CD4-positive, CD25-positive, alpha-beta regulatory T cell (primary cell): Measurements from ENCODE around the gene CREB1. TPM values are rescaled to one million over a fixed set of nuclear protein-coding genes. Genes with fewer than 3 reads are reported as not detected.

Experiments
- ATAC-seq, 2 donors: fragments of 150-1000 bp; cut with Tn5 transposase; one replicate each; pipeline ENCODE4 v1.10.0; 2021; ENCODE audit warnings: low read depth in 2 of 2, moderate number of reproducible peaks in 2 of 2, moderate library complexity in 1 of 2
- DNase-seq, 3 donors: peaks; one replicate each; pipeline versions ENCODE4 v3.0.0 to v3.0.0-alpha.2; 2012 to 2022; ENCODE audit warnings: mixed read lengths in 1 of 3
- H3K27ac ChIP-seq: one replicate; pipeline ENCODE4 v1.7.0; 2013; ENCODE audit warnings: mild to moderate bottlenecking, low read length; ENCODE audit not compliant: insufficient read depth, poor library complexity, severe bottlenecking
- H3K27me3 ChIP-seq: one replicate; pipeline ENCODE4 v1.7.0; 2013; ENCODE audit warnings: low read length; ENCODE audit not compliant: control insufficient read depth, insufficient read depth
- H3K36me3 ChIP-seq: one replicate; pipeline ENCODE4 v1.7.0; 2013; ENCODE audit warnings: mild to moderate bottlenecking, low read length, moderate library complexity; ENCODE audit not compliant: control insufficient read depth, insufficient read depth
- H3K4me1 ChIP-seq: 2 replicates; pipeline ENCODE4 v1.7.0; 2013; ENCODE audit warnings: mild to moderate bottlenecking, low read length; ENCODE audit not compliant: insufficient read depth, control insufficient read depth, poor library complexity, severe bottlenecking
- H3K4me3 ChIP-seq: one replicate; pipeline ENCODE4 v1.7.0; 2013; ENCODE audit warnings: low read depth, mild to moderate bottlenecking, low read length, moderate library complexity
- H3K9me3 ChIP-seq, 2 experiments: 1 replicate in 1 of 2; 2 replicates in 1 of 2; pipeline ENCODE4 v1.7.0; 2013; ENCODE audit warnings: low read length in 2 of 2, mild to moderate bottlenecking in 1 of 2, moderate library complexity in 1 of 2; ENCODE audit not compliant: control insufficient read depth in 2 of 2
- H3K27ac Mint-ChIP-seq, 3 donors: one replicate each; pipeline ENCODE4 v1.8.0; 2020 to 2022; ENCODE audit warnings: mild to moderate bottlenecking in 3 of 3, mixed read lengths in 3 of 3, moderate library complexity in 2 of 3
- H3K27me3 Mint-ChIP-seq: one replicate; pipeline ENCODE4 v1.8.0; 2022; ENCODE audit warnings: mild to moderate bottlenecking, mixed read lengths
- H3K36me3 Mint-ChIP-seq: one replicate; pipeline ENCODE4 v1.8.0; 2020; ENCODE audit warnings: mixed read lengths
- H3K4me1 Mint-ChIP-seq, 4 donors: one replicate each; pipeline ENCODE4 v1.8.0; 2020 to 2022; ENCODE audit warnings: mixed read lengths in 4 of 4, mild to moderate bottlenecking in 1 of 4
- H3K4me3 Mint-ChIP-seq, 4 donors: one replicate each; pipeline ENCODE4 v1.8.0; 2020 to 2022; ENCODE audit warnings: mild to moderate bottlenecking in 4 of 4, mixed read lengths in 4 of 4, moderate library complexity in 3 of 4
- H3K9me3 Mint-ChIP-seq, 7 donors: one replicate each; pipeline ENCODE4 v1.8.0; 2020 to 2022; ENCODE audit warnings: mixed read lengths in 7 of 7, mild to moderate bottlenecking in 3 of 7, moderate library complexity in 2 of 7
- polyA plus RNA-seq, 4 donors: library from polyadenylated mRNA; unstranded; fragments of 300-500 nt; fragmentation: Illumina TruSeq; gene quantifications; one replicate each; pipeline ENCODE4 v1.2.3, GENCODE V29; 2021
- total RNA-seq: library from RNA; stranded (reverse); gene quantifications from one replicate; pipeline ENCODE4 v1.2.3, GENCODE V29; 2022

Gene CREB1
- total and polyA plus RNA-seq, 5 donors from 2014 or later: 69.0 to 124 (median 90.8) TPM

DNA sequence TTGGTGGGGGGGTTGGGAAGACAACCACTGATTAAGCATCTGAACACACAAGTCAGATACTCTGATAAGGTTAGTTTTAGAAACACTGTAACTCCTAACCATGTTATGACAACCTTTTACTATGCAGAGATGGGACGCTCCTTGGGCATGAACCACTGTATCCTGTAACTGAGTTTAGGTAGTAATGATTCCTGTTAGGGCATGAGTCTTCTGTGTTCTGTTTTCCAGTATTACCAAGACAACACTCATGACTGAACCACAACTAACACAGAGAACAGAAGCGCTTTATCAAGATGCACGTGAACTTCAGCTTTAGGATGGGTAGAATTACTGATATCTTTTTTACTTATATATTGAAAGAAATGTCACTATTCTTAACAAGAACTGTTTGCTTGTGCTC, 14.1 kb upstream of the CREB1 start:
- H3K36me3 ChIP-seq: no peaks in the 10 kb centered on the region
- no peak overlapping the region for H3K27ac ChIP-seq
- ATAC-seq: no peak
- no peak for DNase-seq
- peaks cover 4% of the 10 kb centered on the region for H3K36me3 Mint-ChIP-seq
- no peaks in the 10 kb centered on the region for H3K27me3 Mint-ChIP-seq
- H3K9me3 ChIP-seq: no peaks in the 10 kb centered on the region
- no peaks in the 10 kb centered on the region for H3K4me1 ChIP-seq
- no peak overlapping the region for H3K4me3 ChIP-seq
- no peak overlapping the region for H3K4me3 Mint-ChIP-seq
- H3K9me3 Mint-ChIP-seq: peaks cover 0 to 1% (median 0%) of the 10 kb centered on the region in 7 donors
- H3K27ac Mint-ChIP-seq: peak overlapping the region in 1 of 3 donors; percentile 70
- H3K27me3 ChIP-seq: no peaks in the 10 kb centered on the region
- H3K4me1 Mint-ChIP-seq: peaks cover 0 to 8% (median 4%) of the 10 kb centered on the region in 4 donors

- Mint-ChIP-seq H3K27ac (no peak overlapping the region), H3K4me1 (peaks cover 5 to 10% (median 9%) of the 10 kb centered on the region in 4 donors)
Observed at GRCh38 chr2:207516206-207516605, 13.6 kb upstream of the CREB1 start.

DNA sequence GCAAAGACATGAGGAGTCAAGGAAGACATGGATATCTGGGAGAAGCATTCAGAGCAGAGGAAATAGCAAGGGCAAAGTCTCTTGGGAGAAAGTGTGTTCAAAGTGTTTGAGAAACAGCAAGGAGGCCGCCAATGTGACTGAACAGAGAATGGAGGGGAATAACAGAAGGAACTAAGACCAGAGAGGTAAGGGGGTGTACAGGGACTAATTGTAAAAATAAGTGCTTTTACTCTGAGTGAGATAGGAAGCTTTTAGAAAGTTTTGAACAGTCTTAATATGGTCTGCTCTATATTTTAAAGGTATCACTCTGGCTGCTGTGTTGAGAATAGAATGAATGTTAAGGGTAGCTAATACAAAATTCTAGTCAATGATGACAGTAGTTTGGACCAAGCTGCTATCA, 6.8 kb upstream of the CREB1 start:
- Histone ChIP-seq H3K27me3 (no peaks in the 10 kb centered on the region), H3K36me3 (no peaks in the 10 kb centered on the region), H3K4me1 (peaks cover 25% of the 10 kb centered on the region), H3K9me3 (no peaks in the 10 kb centered on the region), H3K4me3 (no peak overlapping the region), H3K27ac (no peak overlapping the region)
- DNase-seq: no peak
- peaks cover 4% of the 10 kb centered on the region for H3K36me3 Mint-ChIP-seq
- H3K4me3 Mint-ChIP-seq: no peak overlapping the region
- peaks cover 0 to 1% (median 0%) of the 10 kb centered on the region in 7 donors for H3K9me3 Mint-ChIP-seq
- H3K27ac Mint-ChIP-seq: no peak overlapping the region
- peaks cover 26 to 54% (median 38%) of the 10 kb centered on the region in 4 donors for H3K4me1 Mint-ChIP-seq
- no peak for ATAC-seq
- H3K27me3 Mint-ChIP-seq: no peaks in the 10 kb centered on the region

More at GRCh38 chr2:207516206-207516605, 13.6 kb upstream of the CREB1 start:
- no peaks in the 10 kb centered on the region for H3K4me1 ChIP-seq
- Mint-ChIP-seq H3K9me3 (peaks cover 0 to 1% (median 0%) of the 10 kb centered on the region in 7 donors), H3K4me3 (no peak overlapping the region), H3K36me3 (peaks cover 4% of the 10 kb centered on the region), H3K27me3 (no peaks in the 10 kb centered on the region)
- H3K36me3 ChIP-seq: no peaks in the 10 kb centered on the region
- no peaks in the 10 kb centered on the region for H3K9me3 ChIP-seq
- ATAC-seq (no peak), DNase-seq (no peak)
- no peaks in the 10 kb centered on the region for H3K27me3 ChIP-seq
- H3K4me3 ChIP-seq: no peak overlapping the region
- no peak overlapping the region for H3K27ac ChIP-seq

- H3K27ac ChIP-seq: peak overlapping the region; percentile 100
- H3K4me3 ChIP-seq: peak overlapping the region; percentile 70
- peaks cover 34% of the 10 kb centered on the region for H3K4me1 ChIP-seq
- Mint-ChIP-seq H3K4me1 (peaks cover 30 to 61% (median 46%) of the 10 kb centered on the region in 4 donors), H3K36me3 (no peaks in the 10 kb centered on the region), H3K4me3 (peak overlapping the region; percentile 46 to 76 (median 72)), H3K27me3 (peaks cover 7% of the 10 kb centered on the region), H3K9me3 (peaks cover 0 to 2% (median 0%) of the 10 kb centered on the region in 7 donors), H3K27ac (peak overlapping the region; percentile 80 to 95 (median 89))
- no peaks in the 10 kb centered on the region for H3K9me3 ChIP-seq
- peak in 2 of 3 donors; percentile 30 to 73 for DNase-seq
- no peaks in the 10 kb centered on the region for H3K36me3 ChIP-seq
- ATAC-seq: no peak
- no peaks in the 10 kb centered on the region for H3K27me3 ChIP-seq
Observed at GRCh38 chr2:207525296-207525695, 4.5 kb upstream of the CREB1 start.

GRCh38 chr2:207528980-207529329, 807 bp upstream of the CREB1 start:
- Mint-ChIP-seq H3K36me3 (peaks cover 6% of the 10 kb centered on the region), H3K27ac (peak overlapping the region; percentile 97 to 100 (median 97)), H3K9me3 (peaks cover 0 to 2% (median 0%) of the 10 kb centered on the region in 7 donors), H3K4me3 (peak overlapping the region; percentile 90 to 98 (median 96)), H3K27me3 (peaks cover 11% of the 10 kb centered on the region), H3K4me1 (peaks cover 34 to 77% (median 55%) of the 10 kb centered on the region in 4 donors)
- Histone ChIP-seq H3K27ac (peak overlapping the region; percentile 100), H3K36me3 (no peaks in the 10 kb centered on the region), H3K4me1 (peaks cover 64% of the 10 kb centered on the region), H3K27me3 (no peaks in the 10 kb centered on the region), H3K4me3 (peak overlapping the region; percentile 88), H3K9me3 (no peaks in the 10 kb centered on the region)
- DNase-seq (peak; percentile 64 to 69 (median 69)), ATAC-seq (no peak)

DNA sequence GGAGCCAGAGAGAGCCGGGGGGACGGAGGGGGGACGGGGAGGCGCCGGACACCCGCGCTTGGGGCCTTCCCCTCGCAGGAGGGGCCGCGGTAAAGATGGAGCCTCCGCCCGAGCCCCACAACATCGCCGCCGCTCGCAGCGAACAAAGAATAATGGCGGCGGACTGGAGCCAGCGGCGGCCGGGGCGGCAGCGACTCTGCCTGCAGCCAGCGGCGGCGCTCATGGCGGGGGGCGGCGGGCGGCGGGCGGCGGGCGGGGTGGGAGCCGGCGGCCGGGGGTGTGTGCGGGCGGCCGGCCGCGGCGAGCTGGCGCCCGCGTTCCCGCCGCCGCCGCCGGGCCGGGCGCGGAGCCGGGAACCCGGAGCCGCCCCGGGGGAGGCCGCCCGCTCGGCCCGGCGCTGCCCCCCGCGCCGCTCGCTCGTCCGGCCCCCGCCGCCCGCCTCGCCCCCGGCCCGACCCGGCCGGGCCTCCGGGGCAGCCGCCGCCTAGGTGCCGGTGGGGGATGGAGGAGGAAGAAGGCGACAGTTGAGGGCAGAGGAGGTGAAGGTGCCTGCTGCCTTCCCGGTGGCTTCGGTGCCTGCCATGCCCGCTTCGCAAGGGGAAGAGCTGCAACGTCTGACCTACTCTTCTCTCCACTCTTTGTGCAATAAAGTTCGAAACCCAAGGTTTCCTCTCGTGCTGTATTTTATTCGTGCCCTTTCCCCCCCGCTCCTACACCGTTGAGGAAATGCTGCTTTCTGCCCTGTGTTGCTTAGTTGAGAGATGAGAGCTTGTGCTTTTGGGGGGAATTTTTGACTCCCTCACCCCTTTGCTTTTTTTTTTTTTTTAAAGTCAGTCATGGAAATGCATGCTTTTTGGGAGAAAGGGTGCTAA, 634 bp downstream of the CREB1 start:
- DNase-seq (peak; percentile 49 to 80 (median 72)), ATAC-seq (peak; percentile 2 to 6)
- H3K27me3 Mint-ChIP-seq: peaks cover 11% of the 10 kb centered on the region
- H3K27me3 ChIP-seq: no peaks in the 10 kb centered on the region
- H3K36me3 Mint-ChIP-seq: peaks cover 6% of the 10 kb centered on the region
- H3K27ac ChIP-seq: peak overlapping the region; percentile 100
- H3K4me3 Mint-ChIP-seq: peak overlapping the region; percentile 90 to 100 (median 96)
- peaks cover 68% of the 10 kb centered on the region for H3K4me1 ChIP-seq
- H3K27ac Mint-ChIP-seq: peak overlapping the region; percentile 97 to 100 (median 100)
- peaks cover 0 to 2% (median 0%) of the 10 kb centered on the region in 7 donors for H3K9me3 Mint-ChIP-seq
- peaks cover 44 to 82% (median 60%) of the 10 kb centered on the region in 4 donors for H3K4me1 Mint-ChIP-seq
- peak overlapping the region; percentile 100 for H3K4me3 ChIP-seq
- H3K36me3 ChIP-seq: no peaks in the 10 kb centered on the region
- H3K9me3 ChIP-seq: no peaks in the 10 kb centered on the region

DNA sequence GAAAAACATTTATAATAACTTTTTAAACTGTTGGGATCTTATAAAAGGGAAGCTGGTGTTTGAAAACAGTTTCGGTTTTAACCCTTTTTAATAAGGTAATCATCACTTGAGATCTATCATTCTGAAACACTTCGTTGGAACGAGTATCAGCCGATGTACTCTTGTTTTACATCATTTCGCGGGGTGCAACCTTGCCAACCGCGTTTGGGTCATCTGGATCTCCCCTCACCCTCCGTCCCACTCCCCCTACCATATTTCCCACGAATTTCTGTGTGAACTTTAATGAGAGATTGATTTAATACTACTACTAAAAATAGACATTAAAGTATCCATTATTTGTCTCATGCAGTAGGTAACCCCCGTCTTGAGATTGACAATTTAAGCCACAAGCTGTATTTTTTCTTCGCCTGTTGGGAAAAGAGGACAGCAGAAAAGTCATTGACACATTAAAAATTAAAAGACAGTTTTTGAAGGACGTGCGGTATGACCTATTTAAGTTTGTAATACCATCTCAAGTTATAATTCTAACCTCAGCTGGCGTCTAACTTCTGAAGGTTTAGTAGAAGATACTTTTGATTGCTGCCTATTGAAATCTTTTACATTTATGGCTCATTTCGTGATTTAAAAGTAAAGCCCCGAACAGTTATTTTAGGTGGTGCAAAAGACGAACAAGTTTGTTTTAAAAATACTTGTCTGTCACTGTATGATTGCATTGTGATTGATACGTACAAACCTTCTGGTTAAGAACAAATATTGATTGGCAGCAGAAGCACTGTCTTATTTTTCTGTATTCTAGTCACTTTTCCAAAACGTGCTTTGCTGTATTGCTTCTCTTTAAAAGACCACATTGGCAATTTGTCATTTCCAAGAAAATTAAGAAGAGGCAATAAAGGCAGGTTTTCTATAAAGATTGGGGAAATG, 1.5 kb downstream of the CREB1 start:
- peak overlapping the region; percentile 100 for H3K4me3 ChIP-seq
- ATAC-seq (no peak), DNase-seq (peak in 2 of 3 donors; percentile 25 to 72)
- H3K4me3 Mint-ChIP-seq: peak overlapping the region; percentile 90 to 99 (median 93)
- peak overlapping the region; percentile 97 to 99 (median 98) for H3K27ac Mint-ChIP-seq
- H3K27me3 ChIP-seq: no peaks in the 10 kb centered on the region
- H3K27ac ChIP-seq: peak overlapping the region; percentile 100
- H3K4me1 Mint-ChIP-seq: peaks cover 38 to 74% (median 60%) of the 10 kb centered on the region in 4 donors
- H3K36me3 ChIP-seq: no peaks in the 10 kb centered on the region
- H3K36me3 Mint-ChIP-seq: peaks cover 6% of the 10 kb centered on the region
- peaks cover 70% of the 10 kb centered on the region for H3K4me1 ChIP-seq
- peaks cover 11% of the 10 kb centered on the region for H3K27me3 Mint-ChIP-seq
- H3K9me3 Mint-ChIP-seq: peaks cover 0 to 2% (median 0%) of the 10 kb centered on the region in 7 donors
- no peaks in the 10 kb centered on the region for H3K9me3 ChIP-seq
